HG02610 (cell line): Measurements from ENCODE around the gene ZNF544.

Experiments used
- ATAC-seq: cut with Tn5 transposase; IDR thresholded peaks from one replicate; pipeline ENCODE4 v1.9.1; 2021; ENCODE audit warnings: mild to moderate bottlenecking, moderate library complexity; ENCODE audit not compliant: unreplicated experiment

The ZNF544 gene

DNA sequence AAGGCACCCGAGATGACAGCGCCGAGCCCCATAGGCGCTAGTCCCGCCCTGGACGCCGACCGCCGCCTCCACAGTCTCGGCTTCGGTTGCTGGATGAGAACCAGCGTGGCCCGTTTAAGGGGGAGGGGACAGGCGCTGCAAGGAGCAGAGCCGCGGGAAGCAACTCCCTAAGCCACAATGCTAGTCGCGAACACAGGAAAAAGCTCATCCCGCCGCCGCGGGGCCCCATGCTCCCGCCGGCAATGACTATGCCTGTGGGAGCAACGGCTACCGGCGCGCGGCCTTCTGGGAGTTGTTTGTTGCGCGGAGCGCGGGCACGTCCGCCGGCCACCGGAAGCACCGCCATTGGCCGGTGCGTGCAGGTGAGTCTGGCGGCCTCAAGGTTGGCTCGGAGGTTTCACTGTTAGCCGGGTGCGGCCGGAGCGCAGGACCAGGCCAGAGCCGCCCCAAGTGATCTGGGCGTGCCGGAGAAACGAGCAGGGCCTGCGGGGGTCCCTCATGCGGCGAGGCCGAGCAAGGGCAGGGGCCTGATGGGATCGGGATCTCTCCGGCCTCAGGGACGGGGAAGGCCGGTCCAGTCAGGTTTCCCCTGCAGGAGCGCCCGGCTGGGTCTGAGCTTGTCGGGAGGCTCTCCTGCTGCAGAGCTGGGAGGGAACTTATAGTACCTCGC lies at the start of gene ZNF544:
TSS of gene ZNF544 (plus strand) at position 330 of the 670 bp plus-strand sequence. CDS start 15,110 bp downstream, outside the sequence.
- ATAC-seq, result peak; percentile 95

DNA sequence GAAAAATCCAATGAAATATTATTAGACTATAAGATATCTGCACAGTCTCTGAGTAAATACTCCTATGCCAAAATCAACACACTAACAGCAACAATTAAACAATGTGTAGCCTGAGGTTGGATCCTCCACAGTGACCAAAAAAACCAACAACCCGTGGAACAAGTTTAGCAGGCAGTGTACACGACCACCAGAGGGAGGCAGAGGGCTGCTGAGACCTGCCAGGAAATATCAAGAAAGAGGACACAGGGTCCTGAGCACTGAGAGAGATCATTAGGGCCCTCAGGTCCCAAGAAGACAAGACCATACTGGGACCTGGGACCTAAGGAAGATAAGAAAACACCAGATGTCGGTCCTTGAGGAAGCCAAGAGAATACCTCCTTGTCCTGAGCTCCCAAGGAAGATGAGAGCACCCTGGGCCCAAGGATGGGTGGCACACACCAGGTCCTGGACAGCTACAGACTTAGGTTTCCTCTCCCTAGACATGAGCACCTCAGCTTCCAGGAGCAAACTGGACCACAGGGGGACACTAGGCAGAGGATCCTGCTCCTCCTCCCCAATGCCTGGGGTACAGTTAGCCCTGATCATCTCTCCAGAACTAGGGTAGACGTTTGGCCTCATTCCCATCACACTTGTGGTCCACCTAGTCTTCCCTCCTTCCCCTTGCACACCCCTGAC lies 46.7 kb upstream of the ZNF544 start:
- ATAC-seq, result no peak

DNA sequence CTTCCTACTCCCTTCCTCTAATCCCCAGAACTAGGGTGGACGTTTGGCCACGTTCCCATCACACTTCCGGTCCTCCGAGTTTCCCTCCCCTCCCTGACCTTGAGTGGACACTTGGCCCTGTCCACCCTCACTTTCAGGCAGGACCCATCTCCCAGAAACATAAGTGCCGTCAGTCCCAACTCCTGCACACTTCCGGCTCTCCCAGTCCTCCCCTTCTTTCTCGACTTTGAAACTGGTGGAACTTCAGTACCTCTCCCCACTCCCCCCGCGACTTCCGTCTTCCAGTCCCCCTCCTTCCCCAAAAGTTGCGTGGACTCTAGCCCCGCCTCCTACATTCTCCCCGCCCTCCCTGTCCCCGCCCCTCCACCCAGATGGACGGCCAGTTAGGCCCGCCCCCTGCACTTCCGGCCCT lies 46.1 kb upstream of the ZNF544 start:
- ATAC-seq, result no peak

DNA sequence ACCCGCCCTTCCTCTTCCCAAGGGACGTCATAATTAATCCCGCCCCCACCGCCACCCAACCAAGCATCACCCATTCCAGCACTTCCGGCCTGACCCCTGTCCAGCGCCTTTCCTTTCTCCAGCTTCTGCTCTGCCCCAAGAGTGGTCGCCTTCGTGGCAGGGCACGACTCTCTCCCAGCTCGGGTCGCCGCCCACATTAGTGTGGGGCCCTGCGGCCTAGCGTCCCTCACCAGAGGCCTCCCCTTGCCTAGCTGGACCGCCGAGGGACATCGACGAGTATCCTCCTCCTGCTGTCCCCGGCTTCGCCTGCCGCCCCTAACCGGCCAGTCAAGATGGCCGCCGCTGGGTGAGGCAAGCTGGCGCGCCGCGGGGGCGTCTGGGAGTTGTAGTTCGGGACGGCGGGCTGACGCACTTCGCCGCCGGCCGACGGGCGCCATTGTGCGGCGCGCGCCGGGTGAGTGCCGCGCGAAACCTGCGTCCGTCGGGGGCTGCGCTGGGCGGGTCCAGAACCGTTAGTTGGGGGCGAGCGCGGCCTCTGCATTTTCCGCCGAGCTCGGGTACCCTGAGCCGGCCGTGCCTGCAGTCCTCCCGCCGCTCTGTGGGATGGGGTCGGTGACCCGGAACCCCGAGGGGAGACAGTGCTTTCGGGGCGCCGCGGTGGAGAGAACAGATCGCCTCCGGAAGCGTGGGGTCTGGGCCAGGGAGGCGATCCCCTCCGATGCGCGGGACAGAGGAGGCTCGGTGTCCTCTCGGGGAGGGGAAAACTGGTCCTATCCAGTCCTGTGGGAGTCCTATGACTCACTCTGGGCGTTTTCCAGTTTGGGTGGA lies 45.5 kb upstream of the ZNF544 start, which contains the start of gene ZNF274:
TSS of gene ZNF274 (plus strand) at position 73 of the 828 bp plus-strand sequence. CDS start 905 bp downstream, outside the sequence.
- ATAC-seq, result peak; percentile 88

DNA sequence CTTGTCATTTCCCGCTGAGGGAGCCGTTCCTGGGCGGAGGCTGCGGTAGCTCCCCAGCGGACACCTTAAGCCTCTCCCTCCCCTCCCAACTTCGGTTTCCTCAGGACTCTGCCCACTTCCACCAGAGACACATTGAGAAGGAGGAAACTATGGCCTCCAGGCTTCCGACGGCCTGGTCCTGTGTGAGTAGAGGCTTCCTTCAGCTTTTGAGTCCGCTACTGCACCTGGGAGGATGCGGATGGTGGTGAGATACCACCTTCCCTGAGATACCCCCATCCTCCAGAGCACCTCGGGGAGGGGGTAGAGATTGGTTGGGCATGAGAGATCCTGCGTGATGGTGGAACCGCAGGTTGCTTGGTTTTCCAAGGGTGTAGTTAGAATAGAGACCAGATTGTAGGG lies 44.9 kb upstream of the ZNF544 start:
- peak; percentile 6 for ATAC-seq

DNA sequence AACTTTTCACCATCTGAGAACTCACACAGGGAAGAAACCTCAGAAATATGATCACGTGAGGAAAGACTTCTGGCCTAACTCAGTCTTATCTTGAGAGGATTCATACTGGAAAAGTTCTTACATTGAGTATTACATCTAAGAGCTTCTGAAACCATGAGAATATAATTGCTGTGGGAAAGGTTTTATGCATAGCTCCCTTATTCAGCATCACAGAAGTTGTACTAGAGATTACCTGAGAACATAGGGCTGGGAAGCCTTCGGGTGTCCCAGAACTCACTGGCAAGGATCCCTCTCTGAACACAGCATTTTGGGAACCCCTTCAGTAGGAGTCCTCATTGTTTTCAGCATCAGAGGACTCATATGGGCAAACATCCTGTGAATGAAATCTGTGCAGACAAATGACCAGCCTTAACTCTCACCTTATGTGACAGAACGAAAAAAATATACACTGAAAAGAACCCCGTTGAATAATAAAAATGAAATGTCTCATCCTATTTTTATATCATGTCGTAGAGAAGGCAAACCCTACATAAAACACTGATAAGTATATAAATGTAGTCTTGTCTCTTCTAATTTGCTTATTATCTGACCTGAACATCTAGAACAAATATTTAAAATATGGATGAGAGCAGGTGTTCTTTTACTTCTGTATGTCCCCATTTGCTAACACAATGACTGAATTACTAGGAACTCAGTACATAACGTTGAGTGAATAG lies 31.7 kb upstream of the ZNF544 start:
- ATAC-seq, result no peak

DNA sequence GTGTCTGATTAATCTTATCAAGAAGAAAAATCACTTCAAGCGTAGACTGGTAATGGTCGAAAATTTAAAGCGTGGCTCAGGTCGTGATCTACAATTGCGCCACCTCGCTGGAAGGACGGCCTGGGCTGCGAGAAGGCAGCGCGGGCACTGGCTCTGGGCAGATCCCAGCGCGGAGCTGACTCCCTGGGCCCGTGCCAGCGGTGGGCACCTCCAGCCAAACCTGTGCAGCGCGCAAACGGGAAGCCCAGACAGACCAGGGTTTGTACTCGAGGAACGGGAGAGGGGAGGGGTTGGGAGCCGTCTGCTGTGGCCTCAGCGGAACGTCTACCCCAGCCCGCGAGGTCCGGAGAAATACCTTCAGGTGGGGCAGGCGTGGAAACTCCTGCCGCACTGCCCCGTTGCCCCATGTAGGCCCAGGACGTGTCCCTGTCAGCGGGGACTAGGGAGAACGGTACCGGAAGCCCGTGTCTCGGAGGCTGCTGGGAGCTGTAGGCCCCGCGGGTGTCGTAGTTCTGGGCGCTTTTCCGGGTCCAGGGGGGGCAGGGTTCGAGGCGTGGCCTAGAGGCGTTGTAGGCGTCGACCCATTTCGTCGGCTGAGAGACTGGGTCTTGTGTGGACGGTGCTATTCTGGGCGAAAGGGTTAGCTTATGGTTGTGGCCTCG lies 24.8 kb upstream of the ZNF544 start:
- no peak for ATAC-seq

DNA sequence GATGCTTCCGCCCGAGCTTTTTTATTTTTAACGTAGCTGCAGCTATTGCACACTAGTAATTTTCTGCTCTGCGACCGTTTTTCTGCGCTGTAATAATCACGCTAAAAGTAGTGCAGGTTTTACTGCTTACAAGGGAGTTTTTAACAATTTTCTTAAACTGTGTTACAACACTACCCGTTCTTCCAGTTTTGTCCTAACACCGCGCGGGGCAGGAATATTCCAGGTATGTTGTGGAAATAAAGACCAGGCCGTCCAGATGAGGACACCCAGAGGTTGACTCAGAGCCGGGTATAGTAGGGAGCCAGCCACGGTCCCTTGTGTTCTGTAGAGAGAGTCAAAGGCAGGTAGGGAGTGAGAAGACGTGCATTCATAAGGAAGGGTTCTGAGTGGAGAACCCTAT lies 24.1 kb upstream of the ZNF544 start:
- ATAC-seq, result no peak

DNA sequence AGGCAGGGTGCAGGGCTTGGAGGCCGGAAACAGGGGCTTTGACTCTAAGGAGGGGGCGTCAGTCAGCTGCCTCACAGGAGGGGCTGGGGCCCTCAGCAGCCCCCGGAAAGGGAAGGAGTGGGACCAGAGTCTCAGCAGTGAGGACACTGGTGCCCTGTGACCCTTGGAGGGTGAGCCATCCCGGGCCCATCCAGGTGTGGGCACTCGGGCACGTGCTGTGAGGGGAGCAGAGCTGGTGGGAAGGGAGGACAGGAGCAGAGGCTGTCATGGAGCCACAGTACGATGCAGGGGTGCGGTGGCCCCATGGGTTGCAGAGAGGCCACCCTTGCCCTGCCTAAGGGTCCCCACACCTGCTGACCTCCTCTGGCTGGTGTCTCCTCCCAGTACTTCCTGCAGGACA lies 19.1 kb upstream of the ZNF544 start:
- ATAC-seq, result no peak

DNA sequence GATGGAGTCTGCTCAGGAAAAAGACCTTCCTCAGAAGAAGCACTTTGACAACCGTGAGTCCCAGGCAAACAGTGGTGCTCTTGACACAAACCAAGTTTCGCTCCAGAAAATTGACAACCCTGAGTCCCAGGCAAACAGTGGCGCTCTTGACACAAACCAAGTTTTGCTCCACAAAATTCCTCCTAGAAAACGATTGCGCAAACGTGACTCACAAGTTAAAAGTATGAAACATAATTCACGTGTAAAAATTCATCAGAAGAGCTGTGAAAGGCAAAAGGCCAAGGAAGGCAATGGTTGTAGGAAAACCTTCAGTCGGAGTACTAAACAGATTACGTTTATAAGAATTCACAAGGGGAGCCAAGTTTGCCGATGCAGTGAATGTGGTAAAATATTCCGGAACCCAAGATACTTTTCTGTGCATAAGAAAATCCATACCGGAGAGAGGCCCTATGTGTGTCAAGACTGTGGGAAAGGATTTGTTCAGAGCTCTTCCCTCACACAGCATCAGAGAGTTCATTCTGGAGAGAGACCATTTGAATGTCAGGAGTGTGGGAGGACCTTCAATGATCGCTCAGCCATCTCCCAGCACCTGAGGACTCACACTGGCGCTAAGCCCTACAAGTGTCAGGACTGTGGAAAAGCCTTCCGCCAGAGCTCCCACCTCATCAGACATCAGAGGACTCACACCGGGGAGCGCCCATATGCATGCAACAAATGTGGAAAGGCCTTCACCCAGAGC lies 16.2 kb upstream of the ZNF544 start:
- ATAC-seq, result no peak

DNA sequence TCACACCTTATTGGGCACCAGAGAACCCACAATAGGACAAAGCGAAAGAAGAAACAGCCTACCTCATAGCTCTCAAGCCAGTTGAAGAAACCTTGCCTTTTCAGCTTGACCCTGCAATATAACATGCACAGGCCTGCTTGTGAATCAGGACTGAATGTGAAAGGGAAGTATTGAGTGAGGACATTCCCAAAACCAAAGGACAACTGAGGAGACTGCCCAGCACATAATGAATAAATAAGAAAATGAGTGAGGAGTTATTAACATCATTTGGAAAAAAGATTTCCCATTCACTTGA lies 15.7 kb upstream of the ZNF544 start:
- ATAC-seq, result no peak

DNA sequence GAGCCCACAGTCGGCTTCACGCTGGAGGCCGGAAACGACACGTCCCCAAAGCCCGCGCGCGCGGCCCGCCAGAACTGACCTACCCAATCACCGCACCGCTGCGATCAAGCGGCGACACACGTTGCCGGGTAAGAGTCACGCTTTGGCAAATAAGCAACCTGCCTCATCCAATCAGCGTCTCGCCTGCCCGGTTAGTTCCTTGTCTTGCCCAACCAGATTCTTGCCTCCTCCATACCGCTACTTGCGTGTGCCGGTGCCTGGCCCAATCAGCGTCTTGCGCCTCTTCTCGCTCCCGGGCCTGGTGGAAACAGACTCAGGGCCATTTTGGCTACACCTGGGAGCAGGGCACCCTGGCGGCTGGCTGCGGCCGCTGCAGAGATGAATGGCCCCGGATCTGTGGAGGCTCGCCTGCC lies 11.6 kb upstream of the ZNF544 start:
- ATAC-seq, result no peak

DNA sequence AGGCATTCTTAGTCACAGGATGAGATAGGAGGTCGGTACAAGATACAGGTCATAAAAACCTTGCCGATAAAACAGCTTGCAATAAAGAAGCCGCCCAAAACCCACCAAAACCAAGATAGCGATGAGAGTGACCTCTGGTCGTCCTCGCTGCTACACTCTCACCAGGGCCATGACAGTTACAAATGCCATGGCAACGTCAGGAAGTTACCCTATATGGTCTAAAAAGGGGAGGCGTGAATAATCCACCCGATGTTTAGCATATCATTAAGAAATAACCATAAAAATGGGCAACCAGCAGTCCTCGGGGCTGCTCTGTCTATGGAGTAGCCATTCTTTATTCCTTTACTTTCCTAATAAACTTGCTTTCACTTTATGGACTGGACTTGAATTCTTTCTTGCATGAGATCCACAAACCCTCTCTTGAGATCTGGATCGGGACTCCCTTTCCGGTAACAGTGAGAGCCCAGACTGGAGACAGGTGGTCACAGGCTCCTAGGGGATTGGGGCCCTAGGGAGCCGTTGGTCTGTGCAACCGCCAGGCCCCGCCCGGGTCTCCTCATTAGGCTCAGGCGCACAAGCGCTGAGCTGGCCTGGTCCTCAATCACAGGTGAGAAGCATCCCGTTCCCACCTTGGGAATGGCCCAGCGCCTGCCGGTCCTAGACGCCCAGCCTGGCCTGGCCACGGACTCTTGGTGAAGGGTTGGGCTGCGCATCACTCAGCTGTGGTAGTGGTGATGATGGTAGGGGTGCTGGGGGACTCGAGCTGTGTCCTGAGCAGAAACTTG lies 10.9 kb upstream of the ZNF544 start:
- ATAC-seq, result no peak

DNA sequence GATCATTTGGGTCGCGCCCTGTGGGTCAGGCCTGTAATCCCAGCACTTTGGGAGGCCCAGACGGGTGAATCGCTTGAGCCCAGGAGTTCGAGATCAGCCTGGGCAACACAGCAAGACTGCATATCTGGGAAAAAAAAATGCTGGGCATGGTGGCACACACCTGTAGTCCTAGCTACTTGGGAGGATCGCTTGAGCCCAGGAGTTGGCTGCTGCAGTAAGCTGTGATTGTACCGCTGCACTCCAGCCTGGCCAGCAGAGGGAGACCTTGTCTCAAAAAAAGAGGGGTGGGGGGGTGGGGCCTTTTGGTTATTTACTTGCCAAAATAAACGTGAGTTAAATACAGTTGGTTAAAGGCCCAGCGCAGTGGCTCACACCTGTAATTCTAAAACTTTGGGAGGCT lies 9.8 kb upstream of the ZNF544 start:
- ATAC-seq, result no peak

DNA sequence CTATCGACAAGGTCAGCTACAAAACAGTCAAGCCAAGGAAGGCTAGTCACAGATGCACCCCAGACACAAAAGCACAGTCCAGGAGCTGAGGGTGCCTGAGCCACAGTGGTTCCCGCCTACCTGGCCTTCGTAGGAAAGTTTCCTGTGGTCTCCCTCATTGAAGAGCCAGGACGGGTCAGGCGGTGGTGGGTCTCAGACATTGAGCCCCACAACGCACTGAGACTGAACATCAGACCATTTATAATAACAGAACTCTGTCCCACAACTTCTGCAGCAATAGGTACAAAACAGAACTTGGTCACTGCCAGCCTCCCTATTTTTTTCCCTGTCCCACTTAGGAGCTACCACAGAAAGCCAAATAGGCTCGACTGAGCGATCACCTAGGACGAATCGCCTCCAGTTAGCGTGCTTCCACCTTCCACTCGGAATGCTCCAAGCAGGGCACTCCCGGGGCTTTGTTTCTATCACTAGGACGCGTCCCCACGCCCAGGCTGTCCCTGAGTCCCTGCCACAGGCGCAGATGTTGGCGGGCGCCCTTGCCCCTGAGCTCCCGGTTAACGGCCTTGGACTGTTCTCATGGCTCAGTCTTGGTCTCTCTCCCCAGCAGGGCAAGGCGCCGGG lies 640 bp upstream of the ZNF544 start:
- ATAC-seq, result no peak

DNA sequence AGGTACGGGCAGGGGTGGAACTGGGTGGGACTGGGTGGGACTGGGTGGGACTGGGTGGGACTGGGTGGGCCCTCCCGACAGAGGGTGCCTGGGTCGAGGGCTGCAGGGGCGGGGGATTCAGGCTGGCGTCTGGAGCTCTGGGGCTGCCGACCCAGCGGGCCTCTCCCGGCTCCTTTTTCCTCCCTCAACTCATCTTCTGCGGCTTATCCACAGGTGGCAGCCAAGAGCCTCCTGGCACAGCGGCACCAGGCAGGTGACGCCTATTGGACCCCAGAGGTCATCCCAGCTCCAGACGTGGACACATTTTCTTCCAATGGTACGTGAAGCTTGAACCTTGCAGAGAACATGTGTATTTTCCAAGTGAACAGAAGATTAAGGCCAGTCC lies 533 bp downstream of the ZNF544 start:
- no peak for ATAC-seq

DNA sequence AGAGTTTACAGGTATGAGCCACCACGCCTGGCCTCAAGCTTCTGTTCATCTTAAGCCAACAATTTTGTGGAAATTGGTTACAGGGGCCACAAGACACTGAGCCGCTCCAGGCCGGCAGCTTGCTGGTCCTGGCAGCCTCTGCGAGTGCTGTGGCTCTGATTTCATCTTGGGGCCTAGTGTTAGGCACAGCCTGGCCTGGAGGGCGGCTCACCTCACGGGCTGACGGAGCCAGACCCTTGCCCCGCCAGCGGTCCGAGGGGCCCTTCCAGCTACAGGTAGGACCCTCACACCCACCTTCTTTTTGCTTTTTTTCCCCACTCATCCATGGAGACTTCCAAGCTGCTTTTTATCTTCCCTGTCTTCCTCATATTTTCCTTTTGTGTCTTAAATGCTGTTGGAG lies 8.6 kb downstream of the ZNF544 start:
- ATAC-seq, result no peak

DNA sequence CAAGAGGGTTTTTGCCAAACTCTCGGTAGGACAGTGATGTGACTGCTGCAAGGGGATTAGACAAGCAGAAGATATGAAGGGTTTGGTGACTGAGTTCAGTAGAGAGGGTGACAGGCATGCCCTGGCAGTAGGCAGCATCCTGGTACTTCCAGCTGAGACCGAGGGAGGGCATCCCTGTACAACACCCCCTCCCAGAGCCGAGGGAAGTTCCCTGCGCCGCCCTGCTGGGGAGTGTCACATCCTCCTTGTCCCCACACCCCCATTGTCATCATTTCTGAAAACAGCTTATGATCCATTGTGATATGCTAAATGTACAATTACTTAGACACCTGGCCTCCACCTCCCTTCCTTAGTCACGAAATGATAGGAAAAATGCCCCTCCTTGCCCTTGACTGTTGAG lies 14.6 kb downstream of the ZNF544 start:
- ATAC-seq, result no peak

DNA sequence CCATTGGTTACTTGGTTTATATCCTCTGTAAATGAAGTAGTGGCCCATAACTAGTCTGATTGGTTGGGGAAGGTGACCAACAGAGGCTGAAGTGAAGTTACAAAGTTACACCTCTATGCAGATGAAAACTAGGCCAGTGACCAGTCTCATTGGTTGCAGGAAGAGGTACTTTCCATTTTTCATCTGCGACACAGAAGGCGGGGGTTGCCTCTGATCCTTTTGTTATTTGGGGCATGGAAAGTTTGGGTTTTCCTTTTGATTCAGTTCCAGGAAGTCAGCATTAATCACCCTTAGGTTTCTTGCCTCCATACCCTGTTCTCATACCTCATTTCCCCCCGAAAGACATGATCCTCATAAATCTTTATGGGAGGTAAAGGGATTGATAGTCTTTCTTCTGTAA lies 20.2 kb downstream of the ZNF544 start:
- no peak for ATAC-seq
